GM19438 (cell line): ENCODE measurements around the gene ITPRID1.

ENCODE experiments used
- ATAC-seq: cut with Tn5 transposase; IDR thresholded peaks from one replicate; pipeline ENCODE4 v1.9.1; 2021; ENCODE audit warnings: low read depth; ENCODE audit not compliant: unreplicated experiment

Gene ITPRID1

DNA sequence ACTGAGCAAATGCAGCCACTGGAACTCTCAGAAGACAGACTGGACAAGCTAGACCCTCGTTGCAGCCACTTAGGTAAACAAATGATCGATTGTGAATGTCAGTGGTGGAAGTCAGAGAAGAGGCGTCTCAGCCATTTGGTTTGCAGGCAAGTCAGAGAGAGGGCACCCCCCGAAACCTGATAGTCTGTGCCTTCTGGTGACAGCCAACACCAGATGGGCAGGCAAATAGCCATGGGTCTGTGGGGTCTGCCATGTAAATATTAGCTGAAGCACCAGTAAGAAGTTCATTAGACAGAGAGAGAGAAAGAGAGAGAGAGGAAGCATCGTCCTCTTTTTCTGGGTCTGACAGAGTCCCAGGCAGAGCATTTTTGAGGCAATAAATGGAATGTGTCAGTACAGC lies 178.6 kb downstream of the ITPRID1 start:
- no peak for ATAC-seq

DNA sequence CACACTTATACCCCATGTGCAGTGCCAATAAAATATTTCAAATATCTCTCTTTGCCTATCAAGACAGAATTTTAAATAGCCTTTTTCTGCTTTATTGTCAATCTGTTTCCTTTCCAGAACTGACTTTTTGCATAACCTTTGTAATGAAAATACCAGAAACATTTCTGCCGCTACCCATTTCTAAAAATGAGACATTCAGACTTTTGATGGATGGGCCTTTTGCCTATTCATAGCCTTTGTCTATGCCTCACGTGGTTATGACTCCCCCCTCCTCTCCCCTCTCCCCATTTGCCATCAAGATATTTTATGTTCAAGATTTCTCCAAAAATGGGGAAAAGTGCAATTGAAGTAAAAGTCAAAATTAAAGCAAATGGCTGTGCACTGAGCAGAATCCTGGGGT lies 179.0 kb downstream of the ITPRID1 start:
- no peak for ATAC-seq

DNA sequence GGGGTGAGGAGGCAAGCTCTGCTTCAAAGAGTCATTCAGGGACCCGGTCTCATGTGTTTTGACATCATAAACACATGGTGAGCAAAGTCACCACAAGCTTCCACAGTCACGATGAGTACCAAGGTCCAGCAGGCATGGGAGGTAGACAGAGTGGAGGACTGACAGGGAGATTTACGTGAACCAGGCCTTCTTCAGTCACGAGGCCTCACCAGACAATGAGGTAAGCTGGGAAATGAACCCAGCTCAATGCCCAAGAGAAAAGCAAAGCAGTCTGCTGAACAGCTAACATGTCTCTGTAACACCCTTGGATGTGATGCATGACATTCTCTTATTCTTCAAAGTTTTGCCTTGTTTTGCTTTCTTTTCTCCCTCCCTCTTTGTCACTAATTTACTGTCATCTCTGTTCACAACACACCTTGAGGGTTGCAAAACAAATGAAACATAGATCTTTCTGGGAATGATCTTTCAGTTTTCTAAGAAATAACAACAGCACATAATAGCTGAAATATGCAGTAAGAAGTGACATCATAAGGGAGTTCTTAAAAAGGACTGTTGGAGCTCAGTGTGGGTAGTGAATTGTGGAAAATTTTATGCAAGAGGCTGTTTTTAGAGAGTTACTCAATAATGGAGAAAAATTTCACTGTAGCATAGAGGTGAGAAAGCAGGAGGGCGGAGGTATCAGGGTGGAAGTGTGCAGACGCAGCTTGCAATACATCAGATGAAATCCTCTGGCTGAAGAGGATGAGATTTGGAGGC lies 182.1 kb downstream of the ITPRID1 start:
- no peak for ATAC-seq

DNA sequence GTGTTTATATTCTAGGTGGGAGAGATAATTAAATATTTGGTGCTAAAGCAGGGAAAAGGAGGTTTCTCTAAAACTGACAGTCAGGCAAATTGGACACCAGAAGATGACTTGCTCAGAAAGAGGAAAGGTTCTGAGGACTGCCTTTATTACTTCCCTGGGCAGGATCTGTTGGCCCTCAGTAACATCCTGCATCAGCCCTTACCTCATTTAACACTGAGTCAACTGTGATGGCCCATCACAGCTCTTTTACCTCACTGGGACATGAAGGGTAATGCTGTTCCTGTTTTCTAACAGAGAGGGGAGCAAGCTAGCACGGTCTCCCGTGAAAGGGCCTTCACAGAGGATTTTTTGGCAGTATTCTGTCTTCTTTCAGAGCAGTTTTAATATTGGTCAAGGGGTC lies 185.2 kb downstream of the ITPRID1 start:
- ATAC-seq, result no peak

DNA sequence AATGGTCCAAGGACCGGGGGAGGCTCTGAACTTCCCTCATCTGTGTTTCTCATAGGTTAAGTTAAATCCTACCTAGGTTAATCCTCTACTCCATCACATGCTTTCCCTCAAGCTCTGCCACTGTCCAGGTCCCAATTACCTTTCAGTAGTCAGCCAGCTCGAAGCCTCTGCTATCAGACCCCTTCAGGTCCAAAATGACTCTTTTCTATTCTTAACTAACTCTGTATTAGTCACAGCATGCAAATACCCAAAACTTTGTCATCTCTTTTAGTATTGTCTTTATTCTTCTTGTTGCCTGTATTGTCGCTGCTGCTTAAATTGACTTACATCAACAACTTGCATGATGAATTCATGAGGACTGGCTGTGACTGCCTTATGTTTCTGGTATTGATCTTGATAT lies 188.5 kb downstream of the ITPRID1 start:
- no peak for ATAC-seq

DNA sequence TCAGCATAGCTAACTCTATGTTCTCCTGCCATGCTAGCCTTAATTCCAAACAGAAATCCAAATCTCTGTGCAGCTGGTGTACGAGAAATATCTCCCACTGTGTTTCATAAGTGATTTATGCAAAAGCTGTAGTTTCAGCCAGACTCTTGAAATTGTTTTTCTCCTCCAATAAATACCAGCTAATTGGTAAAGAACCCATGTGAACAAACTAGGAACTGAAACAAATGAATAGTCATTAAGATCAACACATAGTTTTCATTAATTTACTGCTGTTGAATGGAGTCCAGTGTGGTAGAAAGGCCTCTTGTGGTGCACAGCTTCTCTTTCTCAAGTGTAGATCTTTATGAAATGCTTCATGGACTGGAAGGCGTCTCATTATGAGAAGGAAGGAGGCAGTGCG lies 191.5 kb downstream of the ITPRID1 start:
- no peak for ATAC-seq

DNA sequence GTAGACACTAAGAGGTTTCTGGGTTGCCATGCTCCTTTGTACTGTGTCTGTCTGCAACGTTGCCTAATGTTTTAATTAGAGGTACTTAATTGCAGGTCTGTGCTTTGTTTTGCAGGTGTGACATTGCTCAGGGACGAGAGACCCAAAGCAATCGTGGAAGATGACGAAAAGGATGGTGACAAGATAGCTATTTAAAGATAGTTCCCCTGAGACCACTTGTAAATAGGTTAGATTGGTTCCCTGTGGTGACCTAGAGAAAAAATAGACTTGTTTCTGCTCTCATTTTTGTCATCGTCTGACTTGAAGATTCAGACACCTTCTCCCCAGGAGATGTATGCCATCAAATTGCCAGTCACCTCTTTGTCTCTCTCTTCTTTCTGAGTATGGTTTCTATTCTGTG lies 193.2 kb downstream of the ITPRID1 start:
- no peak for ATAC-seq
